Upper lobe of left lung (tissue), 6 donors: ENCODE data around the gene KRT2. TPM values are rescaled to one million over a fixed set of nuclear protein-coding genes. Genes with fewer than 3 reads are reported as not detected.

Experiments
- ATAC-seq, 2 donors: fragments of 200-7000 bp; cut with Tn5 transposase; one replicate each; pipeline ENCODE4 v1.9.1; 2022; ENCODE audit warnings: mild to moderate bottlenecking in 2 of 2, moderate library complexity in 2 of 2; ENCODE audit not compliant: low FRiP score in 2 of 2
- DNase-seq, 2 donors: peaks; one replicate each; pipeline ENCODE4 v3.0.0-alpha.2; 2019 to 2020
- H3K27ac ChIP-seq, 4 donors: fragments of 200-600 bp; sonication (generic); one replicate each; pipeline ENCODE4 v1.5.1; 2016 to 2019
- H3K27me3 ChIP-seq, 4 donors: fragments of 200-600 bp; sonication (generic); one replicate each; pipeline ENCODE4 v1.5.1; 2017 to 2019
- H3K36me3 ChIP-seq, 4 donors: fragments of 200-600 bp; sonication (generic); one replicate each; pipeline ENCODE4 v1.5.1; 2016 to 2019
- H3K4me1 ChIP-seq, 4 donors: fragments of 200-600 bp; sonication (generic); one replicate each; pipeline ENCODE4 v1.5.1; 2018 to 2019
- H3K4me3 ChIP-seq, 4 donors: fragments of 200-600 bp; sonication (generic); one replicate each; pipeline ENCODE4 v1.5.1; 2017 to 2019; ENCODE audit warnings: mild to moderate bottlenecking in 2 of 4, moderate library complexity in 1 of 4
- H3K9me3 ChIP-seq, 4 donors: fragments of 200-600 bp; sonication (generic); one replicate each; pipeline ENCODE4 v1.5.1; 2018 to 2019
- CTCF ChIP-seq, 6 experiments: fragments of 450-650 bp in 4 of 6; fragments of 200-600 bp in 2 of 6; sonication (generic) in 2 of 6; IDR thresholded peaks; one replicate each; pipeline ENCODE4 v1.5.1; 2016 to 2019; ENCODE audit warnings: antibody characterized with exemption in 6 of 6
- EP300 ChIP-seq, 4 donors: sonication (generic); formaldehyde crosslinking; IDR thresholded peaks; one replicate each; pipeline ENCODE4 v1.5.1; 2017; ENCODE audit warnings: antibody characterized with exemption in 4 of 4, control low read depth in 2 of 4
- POLR2A ChIP-seq, 4 donors: fragments of 450-650 bp; IDR thresholded peaks; one replicate each; pipeline ENCODE4 v1.5.1; 2016 to 2017; ENCODE audit warnings: antibody characterized with exemption in 4 of 4, mild to moderate bottlenecking in 2 of 4
- POLR2AphosphoS5 ChIP-seq, 2 donors: sonication (generic); formaldehyde crosslinking; IDR thresholded peaks; one replicate each; pipeline ENCODE4 v1.5.1; 2017; ENCODE audit warnings: antibody characterized with exemption in 2 of 2
- WGBS, 2 donors: methylation state at CpG; one replicate each; pipeline ENCODE4 v1.1.5; 2017 to 2018; 5-methylcytosine and 5-hydroxymethylcytosine counted together
- total RNA-seq, 6 donors: library from RNA; depleted of rRNA in 4 of 6; stranded (reverse); fragments of >200 nt in 4 of 6; gene quantifications; one replicate each; pipeline versions ENCODE4 v1.1.0 to v1.2.1, GENCODE V29; 2016 to 2021
- donor health status: DM: no; HTN: no; CAD: no; lungs with moderate emphysema.
- donor health status: DM: no; HTN: yes; CAD: no; lungs with severe emphysema.

The KRT2 gene
- total RNA-seq, 6 donors from 2014 or later = not detected

GRCh38 chr12:52686063-52686462, 34.1 kb upstream of the KRT2 start:
- no peak for ATAC-seq

GRCh38 chr12:52685406-52685890, 33.4 kb upstream of the KRT2 start:
- ATAC-seq (no peak), DNase-seq (no peak)
- Histone ChIP-seq H3K4me1 (peaks cover 0 to 1% (median 0%) of the 10 kb centered on the region in 4 donors), H3K9me3 (no peaks in the 10 kb centered on the region), H3K4me3 (no peak overlapping the region), H3K36me3 (no peaks in the 10 kb centered on the region), H3K27ac (no peak overlapping the region), H3K27me3 (peaks cover 0 to 4% (median 0%) of the 10 kb centered on the region in 4 donors)
- 66 to 69% methylated on average over 4 to 6 of the region's 6 CpGs for WGBS, 2 donors
- TF ChIP-seq POLR2A (IDR thresholded peaks at IDR 0.05) (no peak), CTCF (IDR thresholded peaks at IDR 0.05) (no peak), EP300 (IDR thresholded peaks at IDR 0.05) (no peak), POLR2AphosphoS5 (IDR thresholded peaks at IDR 0.05) (no peak)

More at GRCh38 chr12:52686063-52686462, 34.1 kb upstream of the KRT2 start:
- TF ChIP-seq POLR2A (IDR thresholded peaks at IDR 0.05) (no peak), POLR2AphosphoS5 (IDR thresholded peaks at IDR 0.05) (no peak), CTCF (IDR thresholded peaks at IDR 0.05) (no peak), EP300 (IDR thresholded peaks at IDR 0.05) (no peak)
- H3K9me3 ChIP-seq = no peaks in the 10 kb centered on the region
- peaks cover 0 to 8% (median 2%) of the 10 kb centered on the region in 4 donors for H3K27me3 ChIP-seq
- no peak overlapping the region for H3K4me3 ChIP-seq
- peaks cover 1 to 7% (median 4%) of the 10 kb centered on the region in 4 donors for H3K4me1 ChIP-seq
- DNase-seq = no peak
- 82 to 87% methylated on average over 3 of the region's 3 CpGs for WGBS, 2 donors
- H3K27ac ChIP-seq = no peak overlapping the region
- H3K36me3 ChIP-seq = no peaks in the 10 kb centered on the region

GRCh38 chr12:52684431-52684830, 32.4 kb upstream of the KRT2 start:
- WGBS, 2 donors = 83 to 90% methylated on average over 2 of the region's 2 CpGs
- no peak for ATAC-seq
- no peak for TF ChIP-seq POLR2A (IDR thresholded peaks at IDR 0.05)
- TF ChIP-seq POLR2AphosphoS5 (IDR thresholded peaks at IDR 0.05) = no peak
- no peak for TF ChIP-seq EP300 (IDR thresholded peaks at IDR 0.05)
- no peak for TF ChIP-seq CTCF (IDR thresholded peaks at IDR 0.05)
- no peaks in the 10 kb centered on the region for H3K36me3 ChIP-seq
- H3K4me3 ChIP-seq = no peak overlapping the region
- no peaks in the 10 kb centered on the region for H3K4me1 ChIP-seq
- no peaks in the 10 kb centered on the region for H3K9me3 ChIP-seq
- H3K27ac ChIP-seq = no peak overlapping the region
- H3K27me3 ChIP-seq = no peaks in the 10 kb centered on the region
- no peak for DNase-seq

- DNase-seq (no peak), ATAC-seq (peak in 1 of 2 donors; percentile 21)
- no peaks in the 10 kb centered on the region for H3K36me3 ChIP-seq
- H3K27me3 ChIP-seq = no peaks in the 10 kb centered on the region
- 83 to 87% methylated on average over 12 of the region's 12 CpGs for WGBS, 2 donors
- H3K4me1 ChIP-seq = no peaks in the 10 kb centered on the region
- TF ChIP-seq POLR2AphosphoS5 (IDR thresholded peaks at IDR 0.05) = no peak
- no peak for TF ChIP-seq EP300 (IDR thresholded peaks at IDR 0.05)
- TF ChIP-seq POLR2A (IDR thresholded peaks at IDR 0.05) = no peak
- TF ChIP-seq CTCF (IDR thresholded peaks at IDR 0.05) = no peak
- no peak overlapping the region for H3K27ac ChIP-seq
- no peaks in the 10 kb centered on the region for H3K9me3 ChIP-seq
- H3K4me3 ChIP-seq = no peak overlapping the region
Measured at GRCh38 chr12:52683575-52684300, 31.7 kb upstream of the KRT2 start.
